GM10248 (cell line): Measurements from ENCODE around the gene KATNAL2.

Source experiments
- CTCF ChIA-PET: fragments of 300-600 bp; sonication (Branson Sonifier 250); formaldehyde crosslinking; extraction: SDS; loops from one replicate; lab custom pipeline; 2021; ENCODE audit warnings: antibody characterized with exemption; lab: Yijun Ruan, JAX
- POLR2A ChIA-PET: fragments of 350-650 bp; sonication (Branson Sonifier 250); formaldehyde crosslinking; extraction: SDS; loops from one replicate; lab custom pipeline; 2020; ENCODE audit warnings: antibody characterized with exemption; lab: Yijun Ruan, JAX
- DNase-seq: peaks from one replicate; pipeline ENCODE4 v3.0.0; 2012; ENCODE audit errors: extremely low spot score
- TF ChIP-seq, protein P1 (sequence below): IDR thresholded peaks from 2 replicates; pipeline ENCODE4 v1.5.1; 2012; ENCODE audit warnings: mild to moderate bottlenecking, low read depth; ENCODE audit errors: extremely low read depth, missing control alignments, control extremely low read depth

The KATNAL2 gene

DNA sequence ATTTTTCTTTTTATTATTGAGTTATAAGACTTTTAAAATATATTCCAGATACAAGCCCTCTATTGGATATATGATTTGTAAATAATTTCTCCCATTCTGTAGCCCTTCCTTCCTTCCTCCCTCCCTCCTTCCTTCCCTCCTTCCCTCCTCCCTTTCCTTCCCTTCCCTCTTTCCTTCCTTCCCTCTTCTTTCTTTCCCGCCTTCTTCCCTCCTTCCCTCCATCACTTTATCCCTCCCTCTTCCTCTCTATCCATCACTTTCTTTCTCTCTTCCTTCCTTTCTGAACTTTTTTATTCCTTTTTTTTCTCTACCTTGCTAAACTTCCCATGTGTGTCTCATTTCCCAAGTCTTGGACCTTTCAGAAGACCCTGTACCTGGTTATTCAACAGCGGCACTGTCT lies 163.5 kb downstream of the KATNAL2 start:
- ChIA-PET POLR2A (no interaction called here), CTCF (interaction anchor here (1.0 kb wide), 1 partner anchor 29 kb away, joined by 3 read pairs; no protein-coding TSS in a partner anchor)
- DNase-seq, result no peak
- TF ChIP-seq, protein P1, sequence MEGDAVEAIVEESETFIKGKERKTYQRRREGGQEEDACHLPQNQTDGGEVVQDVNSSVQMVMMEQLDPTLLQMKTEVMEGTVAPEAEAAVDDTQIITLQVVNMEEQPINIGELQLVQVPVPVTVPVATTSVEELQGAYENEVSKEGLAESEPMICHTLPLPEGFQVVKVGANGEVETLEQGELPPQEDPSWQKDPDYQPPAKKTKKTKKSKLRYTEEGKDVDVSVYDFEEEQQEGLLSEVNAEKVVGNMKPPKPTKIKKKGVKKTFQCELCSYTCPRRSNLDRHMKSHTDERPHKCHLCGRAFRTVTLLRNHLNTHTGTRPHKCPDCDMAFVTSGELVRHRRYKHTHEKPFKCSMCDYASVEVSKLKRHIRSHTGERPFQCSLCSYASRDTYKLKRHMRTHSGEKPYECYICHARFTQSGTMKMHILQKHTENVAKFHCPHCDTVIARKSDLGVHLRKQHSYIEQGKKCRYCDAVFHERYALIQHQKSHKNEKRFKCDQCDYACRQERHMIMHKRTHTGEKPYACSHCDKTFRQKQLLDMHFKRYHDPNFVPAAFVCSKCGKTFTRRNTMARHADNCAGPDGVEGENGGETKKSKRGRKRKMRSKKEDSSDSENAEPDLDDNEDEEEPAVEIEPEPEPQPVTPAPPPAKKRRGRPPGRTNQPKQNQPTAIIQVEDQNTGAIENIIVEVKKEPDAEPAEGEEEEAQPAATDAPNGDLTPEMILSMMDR, result no peak

DNA sequence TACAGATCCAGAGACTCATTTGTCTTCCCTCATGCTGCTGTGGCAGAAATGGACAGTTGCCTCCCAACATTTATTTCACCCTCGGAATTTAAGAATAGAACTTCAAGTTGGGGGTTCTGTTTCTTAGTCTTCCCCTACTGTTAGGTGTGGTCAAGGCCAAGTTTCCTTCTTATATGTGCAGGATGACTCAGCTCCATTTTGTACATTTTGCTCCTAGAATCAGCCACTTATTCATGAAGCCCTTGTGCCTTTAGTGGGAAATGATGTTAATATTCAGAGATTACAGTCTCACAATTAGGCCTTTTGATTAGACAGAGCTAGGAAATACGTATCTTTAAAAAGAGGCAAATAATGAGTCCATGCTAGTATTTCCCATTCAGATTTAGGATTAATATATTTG lies 164.2 kb downstream of the KATNAL2 start:
- CTCF ChIA-PET, result interaction anchor here (1.0 kb wide), 2 partner anchors 14 to 30 kb away, joined by 3 to 4 read pairs; no protein-coding TSS in a partner anchor
- no peak for DNase-seq
- POLR2A ChIA-PET, result no interaction called here
- TF ChIP-seq, protein P1, result no peak

DNA sequence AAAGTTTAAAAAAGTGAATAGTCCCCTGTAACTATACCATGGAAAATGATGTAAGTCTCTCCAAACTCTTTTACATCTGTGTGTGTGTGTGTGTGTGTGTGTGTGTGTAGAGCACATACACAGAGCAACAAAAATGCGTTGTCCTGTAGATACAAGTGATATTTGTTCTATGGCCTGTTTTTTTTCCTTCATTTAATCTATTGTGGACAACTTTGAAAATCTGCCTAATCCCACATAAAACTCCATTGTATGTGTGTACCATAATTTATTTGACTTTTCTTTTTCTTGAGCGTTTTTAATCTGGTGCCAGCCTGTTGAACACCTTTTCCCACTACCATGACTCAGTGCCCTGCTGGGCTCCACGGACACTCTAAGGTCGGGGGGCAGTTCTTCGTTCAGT lies 170.3 kb downstream of the KATNAL2 start:
- POLR2A ChIA-PET, result no interaction called here
- CTCF ChIA-PET, result no interaction called here
- DNase-seq, result no peak
- TF ChIP-seq, protein P1, result no peak

DNA sequence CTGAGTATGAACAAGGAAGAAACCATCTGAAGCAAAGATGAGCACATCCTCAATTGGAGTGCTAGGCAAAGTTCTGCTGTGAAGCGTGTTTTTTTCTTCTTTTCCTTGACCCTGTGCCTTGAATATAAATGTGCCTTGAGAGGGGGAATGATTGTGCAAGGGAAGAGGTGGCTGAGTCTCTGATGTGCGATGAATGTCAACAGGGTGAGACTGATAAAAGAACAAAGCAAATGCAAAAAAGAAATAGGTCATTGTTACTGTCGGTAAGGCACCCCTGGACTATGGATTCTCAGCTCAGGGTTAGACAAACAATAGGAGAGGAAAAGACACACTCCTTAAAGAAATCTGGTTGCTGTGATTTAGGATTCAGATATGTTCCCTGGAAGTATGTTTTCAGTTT lies 178.4 kb downstream of the KATNAL2 start:
- CTCF ChIA-PET, result interaction anchor here (1.4 to 1.7 kb wide), 3 partner anchors 16 to 653 kb away, joined by 5 to 9 read pairs (median 5); no protein-coding TSS in a partner anchor
- DNase-seq, result no peak
- TF ChIP-seq, protein P1, result no peak
- POLR2A ChIA-PET, result no interaction called here

DNA sequence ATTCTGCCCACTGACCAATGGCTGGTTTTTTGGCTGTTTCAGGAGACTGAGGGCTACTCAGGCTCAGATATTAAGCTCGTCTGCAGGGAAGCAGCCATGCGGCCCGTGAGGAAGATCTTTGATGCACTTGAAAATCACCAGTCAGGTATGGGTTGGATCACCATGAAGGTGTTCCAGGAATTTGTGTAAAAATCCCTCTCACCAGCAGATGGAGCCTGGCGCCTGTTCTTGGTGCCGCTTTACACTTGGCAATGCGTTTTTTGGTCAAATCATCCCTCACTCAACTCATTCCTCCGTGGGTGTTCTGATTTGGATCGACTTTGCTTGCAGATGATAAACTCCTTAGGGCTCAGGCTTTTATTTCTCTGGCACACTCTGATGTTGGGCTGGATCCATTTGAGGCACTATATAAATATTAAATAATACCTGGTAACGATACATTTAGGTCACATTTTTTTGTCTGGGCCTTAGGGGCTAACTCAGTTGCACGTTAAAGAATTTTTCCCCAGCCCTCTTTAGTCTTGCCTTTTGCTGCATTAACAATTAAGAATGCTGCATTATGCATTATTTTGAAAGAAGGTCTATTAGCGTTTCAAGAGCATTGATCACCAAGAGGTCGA lies 182.9 kb downstream of the KATNAL2 start:
- peak; percentile 47 for DNase-seq
- ChIA-PET POLR2A (no interaction called here), CTCF (interaction anchor here (0.8 to 6.5 kb wide), 11 partner anchors 9 to 125 kb away, joined by 3 to 117 read pairs (median 4); no protein-coding TSS in a partner anchor)
- TF ChIP-seq, protein P1, result peak; percentile 71

DNA sequence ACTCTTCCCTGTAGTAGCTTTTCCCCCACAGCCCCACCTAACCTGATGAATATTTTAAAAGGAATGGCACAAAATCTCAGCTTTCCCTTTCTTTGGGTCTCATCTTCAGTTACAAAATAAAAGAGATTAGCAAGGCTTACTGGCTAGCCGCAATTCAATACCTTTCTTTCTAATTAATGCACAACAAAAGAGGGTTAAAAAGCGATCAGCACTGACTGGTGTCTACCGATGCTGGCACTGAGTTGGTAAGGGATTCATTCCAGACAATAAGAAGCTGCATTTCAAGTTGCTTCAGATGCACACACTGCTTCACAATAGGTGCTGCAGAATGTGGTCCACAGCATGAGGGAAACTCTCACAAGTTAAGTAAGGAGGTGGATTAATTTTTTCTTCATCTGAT lies 191.0 kb downstream of the KATNAL2 start:
- TF ChIP-seq, protein P1, result no peak
- ChIA-PET CTCF (interaction anchor here (2.9 to 3.8 kb wide), 2 partner anchors 9 to 640 kb away, joined by 7 to 11 read pairs; no protein-coding TSS in a partner anchor), POLR2A (no interaction called here)
- DNase-seq, result no peak
